GM19239 (cell line): ENCODE results near the gene RFX8.
"Not testable (repeated sequence)": the region's sequence is repeated elsewhere in the genome, so short reads cannot be mapped to it uniquely, and the experiment has no call there.

Source experiments
- DNase-seq: peaks from one replicate; pipeline ENCODE4 v3.0.0; 2011; ENCODE audit warnings: low spot score; ENCODE audit not compliant: insufficient read length
- FAIRE-seq: peaks from 2 replicates; lab custom pipeline; 2011; peaks lifted over from hg19 to GRCh38; lab: Jason Lieb, UNC

RFX8 gene

GRCh38 chr2:101492936-101493473 is 18.1 kb upstream of the RFX8 start:
- DNase-seq (no peak), FAIRE-seq (no peak)

GRCh38 chr2:101486994-101487393 is 12.1 kb upstream of the RFX8 start:
- DNase-seq (no peak), FAIRE-seq (no peak)

- DNase-seq, result no peak
- no peak for FAIRE-seq
These were observed 11.4 kb upstream of the RFX8 start for GRCh38 chr2:101486258-101486701.

- DNase-seq (no peak), FAIRE-seq (no peak)
These were observed 10.9 kb upstream of the RFX8 start for GRCh38 chr2:101485856-101486255.

- DNase-seq (no peak), FAIRE-seq (no peak)
These were observed 5.9 kb upstream of the RFX8 start for GRCh38 chr2:101480764-101481163.

- DNase-seq, result no peak
- no peak for FAIRE-seq
These were observed 4.9 kb upstream of the RFX8 start for GRCh38 chr2:101479810-101480209.

GRCh38 chr2:101479328-101479727 is 4.4 kb upstream of the RFX8 start:
- FAIRE-seq (no peak), DNase-seq (no peak)

- DNase-seq (no peak), FAIRE-seq (no peak)
These were observed 3.5 kb upstream of the RFX8 start for GRCh38 chr2:101478181-101479001.

GRCh38 chr2:101477556-101477955 is 2.6 kb upstream of the RFX8 start:
- FAIRE-seq (no peak), DNase-seq (no peak)

- FAIRE-seq, result no peak
These were observed 1.8 kb upstream of the RFX8 start for GRCh38 chr2:101476605-101477208.

GRCh38 chr2:101473911-101474701 is 806 bp downstream of the RFX8 start:
- FAIRE-seq, result no peak
- no peak for DNase-seq

More at GRCh38 chr2:101476605-101477208, 1.8 kb upstream of the RFX8 start:
- DNase-seq, result no peak

- FAIRE-seq, result no peak
- no peak for DNase-seq
These were observed 1.4 kb downstream of the RFX8 start for GRCh38 chr2:101473591-101473910.

GRCh38 chr2:101469863-101470262 is 5.0 kb downstream of the RFX8 start:
- no peak for FAIRE-seq

GRCh38 chr2:101467306-101467705 is 7.6 kb downstream of the RFX8 start:
- FAIRE-seq, result no peak

More at GRCh38 chr2:101469863-101470262, 5.0 kb downstream of the RFX8 start:
- DNase-seq, result no peak

GRCh38 chr2:101466426-101466825 is 8.5 kb downstream of the RFX8 start:
- no peak for FAIRE-seq
- DNase-seq, result no peak

More at GRCh38 chr2:101467306-101467705, 7.6 kb downstream of the RFX8 start:
- DNase-seq, result no peak

GRCh38 chr2:101464841-101465240 is 10.1 kb downstream of the RFX8 start:
- FAIRE-seq (no peak), DNase-seq (no peak)

- DNase-seq, result no peak
These were observed 10.8 kb downstream of the RFX8 start for GRCh38 chr2:101463911-101464641.

GRCh38 chr2:101463421-101463820 is 11.5 kb downstream of the RFX8 start:
- no peak for FAIRE-seq

More at GRCh38 chr2:101463911-101464641, 10.8 kb downstream of the RFX8 start:
- FAIRE-seq, result no peak

GRCh38 chr2:101461381-101461780 is 13.5 kb downstream of the RFX8 start:
- DNase-seq, result no peak
- no peak for FAIRE-seq

More at GRCh38 chr2:101463421-101463820, 11.5 kb downstream of the RFX8 start:
- no peak for DNase-seq

GRCh38 chr2:101454408-101454807 is 20.5 kb downstream of the RFX8 start:
- not testable (repeated sequence) for DNase-seq, FAIRE-seq
